Panc1 (cell line): ENCODE results near the gene BMP8B. TPM values are rescaled to one million over a fixed set of nuclear protein-coding genes. Genes with fewer than 3 reads are reported as not detected.

Experiments
- ATAC-seq: fragments of 200-7000 bp; cut with Tn5 transposase; 2 replicates; pipeline ENCODE4 v1.9.1; 2020; ENCODE audit warnings: mild to moderate bottlenecking, moderate library complexity
- BruUV-seq: library from RNA; stranded (reverse); fragments of 400-500 nt; replicated peaks from 2 replicates; lab custom pipeline; 2021; lab: Mats Ljungman, UMichigan
- CTCF ChIA-PET: fragments of 300-600 bp; sonication (Branson Sonifier 250); formaldehyde crosslinking; loops from one replicate; lab custom pipeline; 2022; ENCODE audit warnings: antibody characterized with exemption; lab: Charles Lee
- POLR2A ChIA-PET: fragments of 300-600 bp; sonication (Branson Sonifier 250); formaldehyde crosslinking; loops from one replicate; lab custom pipeline; 2022; ENCODE audit warnings: antibody characterized with exemption; lab: Charles Lee
- DNase-seq: peaks from one replicate; pipeline ENCODE4 v3.0.0-alpha.2; 2010; ENCODE audit warnings: low read depth, low spot score
- H3K27ac ChIP-seq: 2 replicates; pipeline ENCODE4 v1.5.1; 2011; ENCODE audit warnings: mild to moderate bottlenecking, low read length, inconsistent platforms
- H3K27me3 ChIP-seq: fragments of 200-500 bp; sonication (Bioruptor generic); 2 replicates; pipeline ENCODE4 v1.6.0; 2014; ENCODE audit warnings: low read length, inconsistent platforms; ENCODE audit not compliant: control insufficient read depth, insufficient read depth
- H3K36me3 ChIP-seq: fragments of 200-500 bp; sonication (Bioruptor generic); 2 replicates; pipeline ENCODE4 v1.5.1; 2014; ENCODE audit warnings: inconsistent platforms, mild to moderate bottlenecking, low read length, moderate library complexity; ENCODE audit not compliant: control insufficient read depth, insufficient read depth
- H3K4me1 ChIP-seq: 2 replicates; pipeline ENCODE4 v1.5.1; 2011; ENCODE audit warnings: inconsistent platforms, mild to moderate bottlenecking, low read length, moderate library complexity; ENCODE audit not compliant: control insufficient read depth, insufficient read depth
- H3K4me3 ChIP-seq, 2 experiments: 2 replicates each; pipeline ENCODE4 v1.5.1; 2011 to 2012; ENCODE audit warnings: low read depth in 2 of 2, low read length in 2 of 2, mild to moderate bottlenecking in 2 of 2, inconsistent platforms in 1 of 2, moderate library complexity in 1 of 2
- H3K9me3 ChIP-seq: fragments of 200-500 bp; sonication (Bioruptor generic); 2 replicates; pipeline ENCODE4 v1.5.1; 2014; ENCODE audit warnings: low read depth, mild to moderate bottlenecking, inconsistent platforms, low read length, moderate library complexity; ENCODE audit not compliant: control insufficient read depth, insufficient read depth
- CTCF ChIP-seq: fragments of 450-650 bp; IDR thresholded peaks from 2 replicates; pipeline ENCODE4 v1.5.1; 2017; ENCODE audit warnings: mild to moderate bottlenecking
- POLR2AphosphoS5 ChIP-seq: IDR thresholded peaks from 2 replicates; pipeline ENCODE4 v1.6.1; 2012; ENCODE audit warnings: mild to moderate bottlenecking, low read depth, low read length, moderate library complexity
- REST ChIP-seq, 2 experiments: IDR thresholded peaks; 2 replicates each; pipeline ENCODE4 v1.6.1; 2011 to 2012; ENCODE audit warnings: low read depth in 2 of 2, control low read depth in 1 of 2, low read length in 1 of 2, mild to moderate bottlenecking in 1 of 2, moderate library complexity in 1 of 2; ENCODE audit not compliant: insufficient read depth in 1 of 2
- SIN3A ChIP-seq: IDR thresholded peaks from 2 replicates; pipeline ENCODE4 v1.6.1; 2012; ENCODE audit warnings: low read depth, mild to moderate bottlenecking, low read length, moderate library complexity, borderline replicate concordance; ENCODE audit not compliant: insufficient read depth
- TCF7L2 ChIP-seq: IDR thresholded peaks from 2 replicates; pipeline ENCODE4 v1.6.1; 2011; ENCODE audit warnings: mild to moderate bottlenecking, low read depth, low read length, inconsistent platforms
- in situ Hi-C: cut with HindIII; loops from 2 replicates; pipeline ENCODE4 v1.10.0; 2016; ENCODE audit warnings: low sequenced_read_pairs, low pct_unique_long_range_greater_than_20kb
- intact Hi-C: fragments of 100-400 bp; cut with micrococcal nuclease; formaldehyde crosslinking; loops from one replicate; pipeline ENCODE4 v1.10.0; 2022; ENCODE audit not compliant: unreplicated experiment
- total RNA-seq: library from RNA; stranded (reverse); gene quantifications from one replicate; pipeline ENCODE4 v1.2.1, GENCODE V29; 2021; ENCODE audit not compliant: unreplicated experiment

Gene BMP8B
- total RNA-seq, 1 experiment from 2014 or later = 3.7 TPM

- no TSS peak for BruUV-seq
- CTCF ChIA-PET = no interaction called here
- in situ Hi-C loops = no loop called here
Observed at GRCh38 chr1:39758556-39759435, 29.9 kb downstream of the BMP8B start.

GRCh38 chr1:39757501-39757900 lies 31.2 kb downstream of the BMP8B start:
- in situ Hi-C loops = no loop called here
- Histone ChIP-seq H3K36me3 (peaks cover 2% of the 10 kb centered on the region; the same call in 1 of the 2 replicates), H3K27me3 (no peaks in the 10 kb centered on the region), H3K4me1 (no peaks in the 10 kb centered on the region), H3K9me3 (no peaks in the 10 kb centered on the region), H3K27ac (no peak overlapping the region), H3K4me3 (no peak overlapping the region)
- DNase-seq (no peak), ATAC-seq (no peak)
- intact Hi-C loops = no loop called here
- POLR2A ChIA-PET = interaction anchor here (0.7 kb wide), 1 partner anchor 35 kb away, joined by 3 read pairs; no protein-coding TSS in a partner anchor
- BruUV-seq = no TSS peak
- CTCF ChIA-PET = no interaction called here
- no peak for TF ChIP-seq SIN3A
- no peak for TF ChIP-seq CTCF
- no peak for TF ChIP-seq REST (IDR thresholded peaks at IDR 0.05; ENCODE audit: insufficient read depth in 1 of 2, low read depth in 2 of 2, low read length in 1 of 2)
- no peak for TF ChIP-seq POLR2AphosphoS5

More at GRCh38 chr1:39758556-39759435, 29.9 kb downstream of the BMP8B start:
- no peak overlapping the region for H3K4me3 ChIP-seq
- H3K36me3 ChIP-seq = peaks cover 2% of the 10 kb centered on the region; the same call in 1 of the 2 replicates
- POLR2A ChIA-PET = no interaction called here
- intact Hi-C loops = no loop called here
- DNase-seq (no peak), ATAC-seq (no peak)
- H3K27ac ChIP-seq = no peak overlapping the region
- TF ChIP-seq TCF7L2 (no peak), POLR2AphosphoS5 (no peak), CTCF (no peak), REST (IDR thresholded peaks at IDR 0.05; ENCODE audit: insufficient read depth in 1 of 2, low read depth in 2 of 2, low read length in 1 of 2) (no peak), SIN3A (no peak)
- no peaks in the 10 kb centered on the region for H3K27me3 ChIP-seq
- H3K4me1 ChIP-seq = no peaks in the 10 kb centered on the region
- H3K9me3 ChIP-seq = no peaks in the 10 kb centered on the region
